Caco-2 (cell line): ENCODE data around the gene LILRA5. TPM values are rescaled to one million over a fixed set of nuclear protein-coding genes. Genes with fewer than 3 reads are reported as not detected.

Source experiments
- BruUV-seq: library from RNA; stranded (reverse); fragments of 400-500 nt; replicated peaks from 2 replicates; lab custom pipeline; 2021; lab: Mats Ljungman, UMichigan
- CTCF ChIA-PET: fragments of 300-600 bp; sonication (Branson Sonifier 250); formaldehyde crosslinking; loops from one replicate; lab custom pipeline; 2022; ENCODE audit warnings: antibody characterized with exemption; lab: Charles Lee
- POLR2A ChIA-PET: fragments of 300-600 bp; sonication (Branson Sonifier 250); formaldehyde crosslinking; loops from one replicate; lab custom pipeline; 2022; ENCODE audit warnings: antibody characterized with exemption; lab: Charles Lee
- DNase-seq, 2 experiments: peaks; one replicate each; pipeline versions ENCODE4 v3.0.0 to v3.0.0-alpha.2; 2020 to 2022
- H3K27me3 ChIP-seq: replicated peaks from 2 replicates; pipeline ENCODE4 v1.6.0; 2011; ENCODE audit warnings: low read length; ENCODE audit not compliant: control insufficient read depth, insufficient read depth
- H3K36me3 ChIP-seq: 2 replicates; pipeline ENCODE4 v1.5.1; 2011; ENCODE audit warnings: low read length; ENCODE audit not compliant: control insufficient read depth, insufficient read depth
- H3K4me1 ChIP-seq: fragments of 250-450 bp; sonication (Bioruptor Pico); 2 replicates; pipeline ENCODE4 v1.5.1; 2020; ENCODE audit warnings: mild to moderate bottlenecking
- H3K4me3 ChIP-seq: 2 replicates; pipeline ENCODE4 v1.5.1; 2011; ENCODE audit warnings: low read depth, mild to moderate bottlenecking, control low read depth, low read length
- H3K9me3 ChIP-seq: fragments of 250-450 bp; sonication (Bioruptor Pico); 2 replicates; pipeline ENCODE4 v1.5.1; 2020; ENCODE audit warnings: mild to moderate bottlenecking, moderate library complexity
- H3K27ac Mint-ChIP-seq: one replicate; pipeline ENCODE4 v1.8.0; 2022; ENCODE audit warnings: mixed read lengths; ENCODE audit not compliant: unreplicated experiment
- H3K27me3 Mint-ChIP-seq: one replicate; pipeline ENCODE4 v1.8.0; 2022; ENCODE audit warnings: mixed read lengths; ENCODE audit not compliant: insufficient read depth, unreplicated experiment
- H3K36me3 Mint-ChIP-seq: one replicate; pipeline ENCODE4 v1.8.0; 2022; ENCODE audit warnings: mild to moderate bottlenecking, mixed read lengths; ENCODE audit not compliant: insufficient read depth, unreplicated experiment
- H3K4me1 Mint-ChIP-seq: one replicate; pipeline ENCODE4 v1.8.0; 2022; ENCODE audit warnings: low read depth, mixed read lengths; ENCODE audit not compliant: unreplicated experiment
- H3K4me3 Mint-ChIP-seq: one replicate; pipeline ENCODE4 v1.8.0; 2022; ENCODE audit warnings: mild to moderate bottlenecking, moderate library complexity, mixed read lengths; ENCODE audit not compliant: unreplicated experiment
- H3K9me3 Mint-ChIP-seq: one replicate; pipeline ENCODE4 v1.8.0; 2022; ENCODE audit warnings: mixed read lengths; ENCODE audit not compliant: unreplicated experiment
- intact Hi-C: fragments of 100-400 bp; cut with micrococcal nuclease; formaldehyde crosslinking; loops from one replicate; pipeline ENCODE4 v1.10.0; 2022; ENCODE audit not compliant: unreplicated experiment
- total RNA-seq: library from RNA; stranded (reverse); gene quantifications from 2 replicates; pipeline ENCODE4 v1.2.3, GENCODE V29; 2022
- TF ChIP-seq, protein P1 (sequence below), 2 experiments: fragments of 200-600 bp in 1 of 2; IDR thresholded peaks; 1 replicate in 1 of 2; 2 replicates in 1 of 2; pipeline versions ENCODE4 v1.5.1 to v1.8.0; 2011 to 2022; ENCODE audit warnings: antibody characterized with exemption in 1 of 2, control low read depth in 1 of 2, inconsistent platforms in 1 of 2, low read depth in 1 of 2, low read length in 1 of 2, mild to moderate bottlenecking in 1 of 2, moderate library complexity in 1 of 2; ENCODE audit not compliant: insufficient read depth in 1 of 2, severe bottlenecking in 1 of 2, unreplicated experiment in 1 of 2

The LILRA5 gene
- total RNA-seq, 1 experiment from 2014 or later: not detected

DNA sequence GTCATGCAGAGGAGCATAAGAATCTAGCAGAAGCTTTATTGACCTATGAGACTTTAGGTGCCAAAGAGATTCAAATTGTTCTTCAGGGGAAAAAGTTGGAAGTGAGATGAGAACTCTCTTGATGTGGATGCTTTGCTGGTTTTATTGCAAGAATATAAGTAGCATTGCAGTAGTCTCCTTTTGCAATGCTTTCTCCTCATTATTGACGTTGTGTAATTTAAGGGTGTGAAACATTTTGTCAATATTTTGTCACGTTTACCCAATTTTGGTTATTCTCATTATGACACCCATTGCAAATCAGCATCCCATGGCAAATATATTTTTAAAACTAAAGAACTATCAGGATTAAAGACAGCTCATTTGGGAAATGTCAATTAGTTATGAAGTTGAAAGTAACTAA lies 44.0 kb downstream of the LILRA5 start:
- H3K9me3 ChIP-seq: no peaks in the 10 kb centered on the region
- intact Hi-C loops: no loop called here
- H3K4me1 ChIP-seq: no peaks in the 10 kb centered on the region
- Mint-ChIP-seq H3K4me3 (no peak overlapping the region), H3K4me1 (no peaks in the 10 kb centered on the region), H3K36me3 (no peaks in the 10 kb centered on the region), H3K27ac (no peak overlapping the region), H3K27me3 (peaks cover 32% of the 10 kb centered on the region), H3K9me3 (no peaks in the 10 kb centered on the region)
- TF ChIP-seq, protein P1, sequence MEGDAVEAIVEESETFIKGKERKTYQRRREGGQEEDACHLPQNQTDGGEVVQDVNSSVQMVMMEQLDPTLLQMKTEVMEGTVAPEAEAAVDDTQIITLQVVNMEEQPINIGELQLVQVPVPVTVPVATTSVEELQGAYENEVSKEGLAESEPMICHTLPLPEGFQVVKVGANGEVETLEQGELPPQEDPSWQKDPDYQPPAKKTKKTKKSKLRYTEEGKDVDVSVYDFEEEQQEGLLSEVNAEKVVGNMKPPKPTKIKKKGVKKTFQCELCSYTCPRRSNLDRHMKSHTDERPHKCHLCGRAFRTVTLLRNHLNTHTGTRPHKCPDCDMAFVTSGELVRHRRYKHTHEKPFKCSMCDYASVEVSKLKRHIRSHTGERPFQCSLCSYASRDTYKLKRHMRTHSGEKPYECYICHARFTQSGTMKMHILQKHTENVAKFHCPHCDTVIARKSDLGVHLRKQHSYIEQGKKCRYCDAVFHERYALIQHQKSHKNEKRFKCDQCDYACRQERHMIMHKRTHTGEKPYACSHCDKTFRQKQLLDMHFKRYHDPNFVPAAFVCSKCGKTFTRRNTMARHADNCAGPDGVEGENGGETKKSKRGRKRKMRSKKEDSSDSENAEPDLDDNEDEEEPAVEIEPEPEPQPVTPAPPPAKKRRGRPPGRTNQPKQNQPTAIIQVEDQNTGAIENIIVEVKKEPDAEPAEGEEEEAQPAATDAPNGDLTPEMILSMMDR (IDR thresholded peaks at IDR 0.05; ENCODE audit: insufficient read depth in 1 of 2, low read depth in 1 of 2, low read length in 1 of 2, severe bottlenecking in 1 of 2, unreplicated experiment in 1 of 2): no peak
- no peaks in the 10 kb centered on the region for H3K36me3 ChIP-seq
- no peak overlapping the region for H3K4me3 ChIP-seq
- no TSS peak for BruUV-seq
- ChIA-PET CTCF (no interaction called here), POLR2A (no interaction called here)
- H3K27me3 ChIP-seq: no peaks in the 10 kb centered on the region; the same call in 1 of the 2 replicates
- no peak for DNase-seq

GRCh38 chr19:54266133-54266532 lies 46.8 kb downstream of the LILRA5 start:
- no peak overlapping the region for H3K27ac Mint-ChIP-seq
- H3K36me3 Mint-ChIP-seq: no peaks in the 10 kb centered on the region
- CTCF ChIA-PET: interaction anchor here (0.6 to 2.0 kb wide), 9 partner anchors 13 to 151 kb away, joined by 3 to 21 read pairs (median 4); partner anchors contain the start of genes CNOT3, MBOAT7, PRPF31 and TFPT
- no TSS peak for BruUV-seq
- peak; percentile 87 to 89 for DNase-seq
- H3K4me3 ChIP-seq: no peak overlapping the region
- H3K4me1 ChIP-seq: no peaks in the 10 kb centered on the region
- no peaks in the 10 kb centered on the region for H3K36me3 ChIP-seq
- H3K4me3 Mint-ChIP-seq: no peak overlapping the region
- H3K27me3 Mint-ChIP-seq: peaks cover 18% of the 10 kb centered on the region
- no peaks in the 10 kb centered on the region; the same call in 1 of the 2 replicates for H3K27me3 ChIP-seq
- intact Hi-C loops: loop anchor here (1.0 kb wide), 1 partner anchor 98 kb away; no protein-coding TSS in a partner anchor
- POLR2A ChIA-PET: interaction anchor here (0.6 kb wide), 1 partner anchor 240 kb away, joined by 3 read pairs; no protein-coding TSS in a partner anchor
- H3K4me1 Mint-ChIP-seq: no peaks in the 10 kb centered on the region
- no peaks in the 10 kb centered on the region for H3K9me3 ChIP-seq
- TF ChIP-seq, protein P1 (IDR thresholded peaks at IDR 0.05; ENCODE audit: insufficient read depth in 1 of 2, low read depth in 1 of 2, low read length in 1 of 2, severe bottlenecking in 1 of 2, unreplicated experiment in 1 of 2): peak; percentile 76 to 90
- H3K9me3 Mint-ChIP-seq: no peaks in the 10 kb centered on the region

DNA sequence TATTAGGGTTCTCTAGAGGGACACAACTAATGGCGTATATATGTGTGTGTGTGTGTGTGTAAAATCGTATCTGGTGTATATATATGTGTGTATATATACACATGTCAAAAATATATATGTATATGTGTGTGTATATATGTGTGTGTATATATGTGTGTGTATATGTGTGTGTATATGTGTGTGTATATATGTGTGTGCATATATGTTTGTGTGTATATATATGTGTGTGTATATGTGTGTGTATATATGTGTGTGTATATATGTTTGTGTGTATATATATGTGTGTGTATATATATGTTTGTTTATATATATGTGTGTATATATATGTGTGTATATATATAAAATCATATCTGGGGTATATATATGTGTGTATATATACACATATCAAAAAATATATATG lies 50.5 kb downstream of the LILRA5 start:
- TF ChIP-seq, protein P1 (IDR thresholded peaks at IDR 0.05; ENCODE audit: insufficient read depth in 1 of 2, low read depth in 1 of 2, low read length in 1 of 2, severe bottlenecking in 1 of 2, unreplicated experiment in 1 of 2): no peak
- no peak overlapping the region for H3K4me3 Mint-ChIP-seq
- H3K9me3 ChIP-seq: no peaks in the 10 kb centered on the region
- no peaks in the 10 kb centered on the region for H3K9me3 Mint-ChIP-seq
- no peaks in the 10 kb centered on the region for H3K27me3 ChIP-seq
- no peaks in the 10 kb centered on the region for H3K36me3 Mint-ChIP-seq
- BruUV-seq: no TSS peak
- ChIA-PET CTCF (no interaction called here), POLR2A (no interaction called here)
- H3K4me3 ChIP-seq: no peak overlapping the region
- DNase-seq: no peak
- peaks cover 13% of the 10 kb centered on the region for H3K27me3 Mint-ChIP-seq
- intact Hi-C loops: no loop called here
- no peaks in the 10 kb centered on the region for H3K4me1 Mint-ChIP-seq
- no peaks in the 10 kb centered on the region for H3K36me3 ChIP-seq
- no peak overlapping the region for H3K27ac Mint-ChIP-seq
- no peaks in the 10 kb centered on the region for H3K4me1 ChIP-seq
